Sigmoid colon (tissue), 4 donors: Measurements from ENCODE around the gene GABRD.

ENCODE experiments used
- CTCF ChIP-seq, 4 experiments: fragments of 450-650 bp in 3 of 4; fragments of 200-600 bp in 1 of 4; IDR thresholded peaks; one replicate each; pipeline ENCODE4 v1.5.1; 2016 to 2019; ENCODE audit warnings: antibody characterized with exemption in 4 of 4, mild to moderate bottlenecking in 3 of 4, moderate library complexity in 2 of 4
- EP300 ChIP-seq, 4 donors: sonication (generic); formaldehyde crosslinking; IDR thresholded peaks; one replicate each; pipeline ENCODE4 v1.6.1; 2017; ENCODE audit warnings: antibody characterized with exemption in 4 of 4
- POLR2A ChIP-seq, 2 donors: fragments of 450-650 bp; IDR thresholded peaks; one replicate each; pipeline ENCODE4 v1.6.1; 2016; ENCODE audit warnings: antibody characterized with exemption in 2 of 2, mild to moderate bottlenecking in 2 of 2, moderate library complexity in 2 of 2
- POLR2AphosphoS5 ChIP-seq, 4 donors: sonication (generic); formaldehyde crosslinking; IDR thresholded peaks; one replicate each; pipeline ENCODE4 v1.6.1; 2017; ENCODE audit warnings: antibody characterized with exemption in 4 of 4

DNA sequence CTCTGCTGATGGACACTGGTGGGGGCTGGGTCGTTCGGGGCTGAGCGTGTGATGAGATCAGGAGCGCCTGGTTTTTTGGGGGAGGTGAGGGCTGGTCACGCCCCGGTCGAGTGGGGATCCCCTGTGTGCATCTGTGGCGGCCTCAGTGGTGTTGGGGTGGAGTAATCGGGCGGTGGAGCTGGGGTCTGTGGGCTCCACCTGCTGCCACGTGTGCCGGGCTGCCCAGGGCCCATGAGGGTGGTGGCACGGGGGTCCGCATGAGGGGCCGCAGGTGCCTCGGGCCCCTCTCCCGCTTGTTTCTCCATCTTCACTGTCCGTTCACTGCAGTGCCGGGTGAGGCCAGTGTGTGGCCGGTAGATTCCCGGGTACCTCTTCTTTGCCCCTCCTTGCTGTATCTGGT, 48.2 kb downstream of the GABRD start:
- TF ChIP-seq EP300 (IDR thresholded peaks at IDR 0.05) (no peak), CTCF (IDR thresholded peaks at IDR 0.05) (no peak), POLR2AphosphoS5 (IDR thresholded peaks at IDR 0.05) (no peak), POLR2A (IDR thresholded peaks at IDR 0.05) (no peak)
